Measurements from ENCODE around the gene TFB1M.
"Not testable (repeated sequence)": the region's sequence is repeated elsewhere in the genome, so short reads cannot be mapped to it uniquely, and the experiment has no call there.

Gene TFB1M

GRCh38 chr6:155270561-155271091, 43.7 kb downstream of the TFB1M start:
- peak overlapping the region in 1 of 21 experiments; percentile 68 for H3K27ac ChIP-seq

DNA sequence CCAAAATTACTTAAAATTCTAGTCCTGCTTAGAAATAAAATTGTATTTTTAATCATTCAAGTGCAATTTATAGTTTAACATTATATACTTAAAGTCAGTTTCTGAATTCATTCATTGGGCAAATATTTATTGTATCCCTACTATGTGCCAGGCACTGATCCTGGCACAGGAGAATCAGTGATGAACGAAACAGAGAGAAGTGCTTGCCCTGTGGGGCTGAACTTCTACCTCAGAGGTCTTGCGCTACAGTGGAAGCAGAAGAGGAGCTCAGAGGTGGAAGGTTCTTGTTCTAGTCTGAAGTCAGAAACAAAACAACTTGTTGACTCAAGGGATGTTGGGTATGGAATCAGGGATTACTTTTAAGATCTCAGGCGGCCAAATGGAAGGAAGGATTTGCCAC, 44.5 kb downstream of the TFB1M start:
- peak overlapping the region in 1 of 21 experiments; percentile 19 for H3K27ac ChIP-seq

More at GRCh38 chr6:155270561-155271091, 43.7 kb downstream of the TFB1M start:
- H3K4me3 ChIP-seq, result no peak overlapping the region

GRCh38 chr6:155268088-155268867, 46.0 kb downstream of the TFB1M start:
- not testable (repeated sequence) for H3K27ac ChIP-seq, H3K4me3 ChIP-seq

More for the DNA sequence above, 44.5 kb downstream of the TFB1M start:
- no peak overlapping the region for H3K4me3 ChIP-seq

- H3K4me3 ChIP-seq, result no peak overlapping the region
- no peak overlapping the region for H3K27ac ChIP-seq
Measured at GRCh38 chr6:155267411-155267810, 46.9 kb downstream of the TFB1M start.

DNA sequence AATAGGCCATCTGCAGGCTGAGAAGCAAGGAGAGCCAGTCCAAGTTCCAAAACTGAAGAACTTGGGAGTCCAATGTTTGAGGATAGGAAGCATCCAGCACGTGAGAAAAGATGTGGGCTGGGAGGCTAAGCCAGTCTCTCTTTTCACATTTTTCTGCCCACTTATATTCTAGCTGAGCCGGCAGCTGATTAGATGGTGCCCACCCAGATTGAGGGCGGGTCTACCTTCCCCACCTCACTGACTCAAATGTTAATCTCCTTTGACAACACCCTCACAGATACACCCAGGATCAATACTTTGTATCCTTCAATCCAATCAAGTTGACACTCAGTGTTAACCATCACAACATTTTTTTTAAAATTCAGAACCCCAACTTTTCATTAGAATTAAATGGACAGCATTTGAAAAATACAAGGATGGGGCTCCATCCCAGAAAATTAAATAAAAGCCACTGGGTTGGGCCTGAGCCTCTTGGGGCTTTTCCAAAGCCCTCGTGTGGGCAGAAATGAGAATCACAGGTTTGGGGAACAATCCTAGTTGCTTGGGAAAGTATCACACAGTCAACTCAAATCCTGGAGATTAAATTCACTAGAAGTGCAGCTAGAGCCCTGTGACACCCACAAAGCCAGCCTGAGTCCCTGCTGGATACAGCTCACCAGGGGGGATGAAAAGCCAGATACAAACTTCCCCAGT, 48.3 kb downstream of the TFB1M start:
- Histone ChIP-seq H3K4me3 (no peak overlapping the region), H3K27ac (no peak overlapping the region)

DNA sequence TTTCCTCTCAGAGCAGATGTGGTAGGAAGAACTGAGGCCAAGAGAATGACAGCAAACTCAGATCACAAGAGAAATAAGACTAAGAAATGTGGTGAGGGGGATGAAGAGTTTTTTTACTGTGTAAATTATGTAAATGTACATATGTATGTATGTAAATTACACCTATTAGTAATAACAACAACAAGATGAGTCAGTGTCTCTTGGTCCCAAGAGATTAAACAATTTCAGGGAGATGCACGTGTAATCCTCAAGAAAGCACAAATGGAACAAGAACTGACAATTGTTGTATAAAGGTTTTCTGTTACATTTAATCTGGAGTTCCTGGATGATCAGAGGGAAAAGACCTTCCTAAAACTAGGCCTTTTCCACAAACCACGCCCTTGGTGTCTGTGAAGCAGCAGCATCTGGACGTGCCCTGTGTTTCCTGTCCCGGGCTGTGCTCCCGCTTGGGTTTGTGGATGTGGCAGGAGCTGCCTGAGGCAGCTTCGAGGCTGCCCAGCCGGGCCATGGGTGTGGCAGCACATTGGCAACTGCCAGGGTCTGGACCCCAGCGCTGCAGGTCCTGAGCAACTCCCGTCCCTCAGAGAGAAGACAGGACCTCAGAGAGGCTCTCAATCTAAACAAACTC, 49.5 kb downstream of the TFB1M start:
- Histone ChIP-seq H3K4me3 (no peak overlapping the region), H3K27ac (peak overlapping the region in 11 of 21 experiments; percentile 5 to 75 (median 47))

DNA sequence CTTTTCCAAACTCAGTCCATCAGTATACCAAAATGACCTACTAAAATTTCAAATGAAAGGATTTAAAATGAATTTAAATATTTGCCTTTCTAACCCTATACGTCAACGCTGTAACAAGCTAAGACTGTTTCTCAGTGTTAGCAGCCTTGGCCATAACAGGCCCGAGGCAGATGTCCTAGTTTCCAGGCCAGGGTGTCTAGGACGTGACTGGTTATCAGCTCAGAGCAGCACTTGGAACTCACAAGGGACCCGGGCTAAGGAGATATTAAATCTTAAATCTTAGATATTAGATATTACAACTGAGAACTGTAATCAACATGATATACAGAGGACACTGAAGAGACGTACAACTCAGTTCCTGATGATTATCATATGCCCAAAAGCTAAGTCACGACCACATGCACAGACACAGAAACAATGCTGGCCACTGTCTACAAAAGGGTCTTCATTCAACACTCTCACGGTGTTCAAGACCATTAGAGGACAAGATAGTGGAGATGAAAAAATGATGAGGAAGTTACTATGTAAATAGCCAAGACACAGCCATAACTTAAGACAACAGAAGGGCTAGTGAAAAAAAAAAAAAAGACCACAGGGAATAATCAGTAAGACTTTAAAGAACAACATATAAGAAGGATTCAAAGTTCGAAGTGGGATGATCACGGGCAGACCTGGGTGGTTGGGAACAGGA, 50.8 kb downstream of the TFB1M start, which contains the start of gene CLDN20:
Gene CLDN20, plus strand, starts transcription at position 641 of the 691 bp plus-strand sequence. CDS start 11,707 bp downstream, outside the sequence.
- Histone ChIP-seq H3K27ac (peak within 1 kb of the TSS in 9 of 21 experiments; percentile 5 to 75 (median 44)), H3K4me3 (no peak within 1 kb of the TSS)

GRCh38 chr6:155262655-155263054, 51.6 kb downstream of the TFB1M start:
- no peak overlapping the region for H3K27ac ChIP-seq

GRCh38 chr6:155261111-155261900, 53.0 kb downstream of the TFB1M start:
- Histone ChIP-seq H3K27ac (no peak overlapping the region), H3K4me3 (no peak overlapping the region)

More at GRCh38 chr6:155262655-155263054, 51.6 kb downstream of the TFB1M start:
- H3K4me3 ChIP-seq, result no peak overlapping the region

DNA sequence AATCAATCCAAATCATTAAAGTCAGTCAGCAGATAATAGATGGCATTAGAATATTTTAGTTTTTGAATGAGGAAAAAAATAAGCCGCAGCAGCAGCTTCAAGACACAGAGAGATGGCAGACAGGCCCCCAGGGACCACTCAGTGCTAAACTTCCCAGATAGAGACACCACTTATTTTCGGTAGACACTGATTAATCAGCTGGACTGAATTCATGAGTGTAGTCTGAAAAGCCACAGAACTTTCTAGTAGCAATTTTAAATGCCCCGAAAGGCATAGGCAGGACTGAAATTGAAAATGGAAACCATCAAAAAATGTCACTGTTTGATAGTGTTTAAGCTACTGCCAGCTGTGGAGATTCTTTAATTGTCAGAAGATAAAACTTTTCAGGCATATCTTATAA, 53.6 kb downstream of the TFB1M start:
- H3K4me3 ChIP-seq, result no peak overlapping the region
- H3K27ac ChIP-seq, result no peak overlapping the region

GRCh38 chr6:155259897-155260296, 54.4 kb downstream of the TFB1M start:
- no peak overlapping the region for H3K4me3 ChIP-seq
- no peak overlapping the region for H3K27ac ChIP-seq

DNA sequence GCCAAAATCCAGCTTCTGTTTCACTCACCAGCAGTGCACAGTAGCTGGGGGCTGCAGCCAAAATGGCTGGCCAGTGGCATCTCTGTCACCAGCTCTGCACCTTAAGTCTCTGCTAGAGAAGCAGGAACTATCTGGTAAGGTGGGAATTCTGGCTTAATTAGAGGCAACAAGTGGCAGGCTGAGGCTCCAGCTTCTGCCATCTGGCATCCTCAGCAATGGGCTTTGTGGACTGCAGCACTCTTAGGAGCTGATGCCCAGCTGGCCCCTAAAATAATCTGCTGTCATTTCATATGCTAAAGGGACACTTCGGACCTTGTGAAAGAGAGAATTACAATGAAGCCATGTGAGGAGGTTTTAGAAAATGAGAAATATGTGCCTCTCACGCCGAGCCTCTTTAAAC, 55.1 kb downstream of the TFB1M start:
- no peak overlapping the region for H3K27ac ChIP-seq
- no peak overlapping the region for H3K4me3 ChIP-seq

GRCh38 chr6:155257796-155258195, 56.5 kb downstream of the TFB1M start:
- H3K27ac ChIP-seq, result no peak overlapping the region
- H3K4me3 ChIP-seq, result no peak overlapping the region

DNA sequence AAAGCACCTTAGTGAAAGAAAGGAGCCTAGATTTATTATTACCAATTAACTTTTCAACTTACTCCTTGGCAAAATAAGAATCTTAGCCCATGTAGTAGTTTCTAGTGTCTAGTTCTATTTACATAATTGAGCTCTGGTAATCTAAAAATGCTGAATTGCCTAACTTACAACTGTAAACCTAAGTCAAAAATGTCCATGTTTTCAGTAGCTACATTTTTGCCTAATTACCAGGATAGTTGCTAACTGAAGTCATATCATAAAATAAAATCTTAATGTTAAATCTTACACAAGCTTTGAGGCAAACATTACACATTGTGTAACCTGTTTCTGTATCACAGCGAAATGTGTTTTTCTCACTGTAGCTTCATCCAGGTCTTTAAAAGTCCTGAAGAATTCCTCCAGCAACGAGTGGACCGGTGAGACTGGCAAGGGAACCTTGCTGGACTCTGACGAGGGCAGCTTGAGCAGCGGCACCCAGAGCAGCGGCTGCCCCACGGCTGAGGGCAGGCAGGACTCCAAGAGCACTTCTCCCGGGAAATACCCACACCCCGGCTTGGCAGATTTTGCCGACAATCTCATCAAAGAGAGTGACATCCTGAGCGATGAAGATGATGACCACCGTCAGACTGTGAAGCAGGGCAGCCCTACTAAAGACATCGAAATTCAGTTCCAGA, 58.0 kb downstream of the TFB1M start:
- Histone ChIP-seq H3K27ac (no peak overlapping the region), H3K4me3 (no peak overlapping the region)

DNA sequence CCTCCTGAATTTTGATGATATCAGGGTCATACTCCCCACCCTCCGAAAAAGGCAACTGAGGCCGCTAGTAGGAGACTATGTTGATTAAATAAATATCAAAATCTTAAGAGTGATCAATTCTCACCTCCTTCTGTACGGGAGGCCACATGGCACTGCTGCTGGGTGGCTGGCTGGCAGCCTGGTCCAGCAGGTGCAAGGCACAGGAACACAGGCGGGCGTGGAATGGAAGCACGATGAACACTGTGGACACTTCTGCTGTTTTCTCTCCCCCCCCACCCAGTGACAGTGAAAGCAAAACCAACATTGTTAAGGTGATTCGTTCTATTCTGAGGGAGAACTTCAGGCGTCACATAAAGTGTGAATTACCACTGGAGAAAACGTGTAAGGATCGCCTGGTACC, 60.1 kb downstream of the TFB1M start:
- Histone ChIP-seq H3K4me3 (no peak overlapping the region), H3K27ac (no peak overlapping the region)

DNA sequence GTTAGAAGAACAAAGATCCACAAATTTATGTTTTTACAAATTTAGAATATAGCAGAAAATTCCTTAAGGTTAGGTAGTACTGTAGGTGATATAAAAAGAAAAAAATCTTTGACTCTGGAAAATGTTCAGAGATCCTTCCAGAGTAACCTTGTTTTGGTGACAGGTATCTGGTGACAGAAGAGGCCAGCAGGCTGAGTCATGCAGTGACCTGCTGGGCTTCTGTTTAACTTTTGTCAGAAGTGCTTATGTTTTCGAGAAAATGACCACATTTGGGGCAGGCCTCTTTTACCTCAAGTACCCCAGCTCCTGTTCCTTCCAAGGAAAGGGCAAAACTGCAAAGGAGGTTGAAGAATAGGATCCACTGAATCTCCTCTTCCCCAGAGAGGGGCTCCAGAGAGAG, 60.9 kb downstream of the TFB1M start:
- Histone ChIP-seq H3K4me3 (no peak overlapping the region), H3K27ac (no peak overlapping the region)

GRCh38 chr6:155252581-155252980, 61.7 kb downstream of the TFB1M start:
- H3K27ac ChIP-seq, result no peak overlapping the region

GRCh38 chr6:155250701-155251381, 63.4 kb downstream of the TFB1M start:
- Histone ChIP-seq H3K4me3 (no peak overlapping the region), H3K27ac (no peak overlapping the region)

More at GRCh38 chr6:155252581-155252980, 61.7 kb downstream of the TFB1M start:
- H3K4me3 ChIP-seq, result no peak overlapping the region
